HEK293T (cell line): ENCODE data around the gene RCOR3.

ENCODE experiments used
- FOXM1 ChIP-seq: fragments of 450-650 bp; IDR thresholded peaks from 2 replicates; pipeline ENCODE4 v1.6.1; 2017; ENCODE audit warnings: mild to moderate bottlenecking, borderline replicate concordance
- HDGF ChIP-seq: fragments of 450-650 bp; IDR thresholded peaks from 2 replicates; pipeline ENCODE4 v1.6.1; 2017; ENCODE audit warnings: antibody characterized with exemption, borderline replicate concordance

- no peak for TF ChIP-seq HDGF
- TF ChIP-seq FOXM1: no peak
These were observed 60.7 kb downstream of the RCOR3 start for GRCh38 chr1:211319892-211320291.
